HG03139 (cell line): ENCODE measurements around the gene GPX6.
"Not testable (repeated sequence)": the region's sequence is repeated elsewhere in the genome, so short reads cannot be mapped to it uniquely, and the experiment has no call there.

Experiments
- ATAC-seq: cut with Tn5 transposase; IDR thresholded peaks from one replicate; pipeline ENCODE4 v1.9.1; 2021; ENCODE audit not compliant: unreplicated experiment

The GPX6 gene

GRCh38 chr6:28525496-28526039 is 10.0 kb upstream of the GPX6 start, which contains the start of gene GPX5:
GPX5 (plus strand) TSS chr6:28525881; CDS start chr6:28526014, 133 bp downstream.
- ATAC-seq, result no peak

GRCh38 chr6:28523241-28523622 is 7.6 kb upstream of the GPX6 start:
- ATAC-seq, result no peak

- no peak for ATAC-seq
Observed at GRCh38 chr6:28522594-28523240, 7.1 kb upstream of the GPX6 start.

GRCh38 chr6:28517964-28518363 is 2.4 kb upstream of the GPX6 start:
- no peak for ATAC-seq

- not testable (repeated sequence) for ATAC-seq
Observed at GRCh38 chr6:28512387-28512786, 3.2 kb downstream of the GPX6 start.

GRCh38 chr6:28511628-28512300 is 3.8 kb downstream of the GPX6 start:
- ATAC-seq, result no peak

GRCh38 chr6:28506807-28507475 is 8.7 kb downstream of the GPX6 start:
- ATAC-seq, result no peak

GRCh38 chr6:28505733-28506132 is 9.9 kb downstream of the GPX6 start:
- no peak for ATAC-seq

GRCh38 chr6:28502709-28503305 is 12.8 kb downstream of the GPX6 start:
- ATAC-seq, result not testable (repeated sequence)

GRCh38 chr6:28502136-28502535 is 13.5 kb downstream of the GPX6 start:
- not testable (repeated sequence) for ATAC-seq

- no peak for ATAC-seq
Observed at GRCh38 chr6:28501259-28501658, 14.3 kb downstream of the GPX6 start.

- no peak for ATAC-seq
Observed at GRCh38 chr6:28497893-28498292, 17.7 kb downstream of the GPX6 start.

GRCh38 chr6:28497306-28497705 is 18.3 kb downstream of the GPX6 start:
- no peak for ATAC-seq

- no peak for ATAC-seq
Observed at GRCh38 chr6:28496099-28496779, 19.4 kb downstream of the GPX6 start.

GRCh38 chr6:28491984-28492317 is 23.6 kb downstream of the GPX6 start:
- ATAC-seq, result no peak

GRCh38 chr6:28490205-28490890 is 25.2 kb downstream of the GPX6 start:
- no peak for ATAC-seq

GRCh38 chr6:28489366-28490204 is 26.0 kb downstream of the GPX6 start:
- ATAC-seq, result no peak

GRCh38 chr6:28488916-28489365 is 26.7 kb downstream of the GPX6 start:
- no peak for ATAC-seq

- ATAC-seq, result no peak
Observed at GRCh38 chr6:28486988-28487742, 28.4 kb downstream of the GPX6 start.
